Lung microvascular endothelial cell (primary cell): ENCODE measurements around the gene MAT2A. TPM values are rescaled to one million over a fixed set of nuclear protein-coding genes. Genes with fewer than 3 reads are reported as not detected.
"Not testable (repeated sequence)": the region's sequence is repeated elsewhere in the genome, so short reads cannot be mapped to it uniquely, and the experiment has no call there.

Source experiments
- DNase-seq, 2 donors: peaks; one replicate each; pipeline versions ENCODE4 v3.0.0 to v3.0.0-alpha.2; 2010; ENCODE audit warnings: low read depth in 2 of 2
- total RNA-seq: library from RNA; depleted of rRNA; stranded (reverse); fragments of >200 nt; gene quantifications from 2 replicates; pipeline ENCODE4 v1.2.1, GENCODE V29; 2014

Gene MAT2A
- total RNA-seq, 1 donor from 2014 or later, result 108 TPM

DNA sequence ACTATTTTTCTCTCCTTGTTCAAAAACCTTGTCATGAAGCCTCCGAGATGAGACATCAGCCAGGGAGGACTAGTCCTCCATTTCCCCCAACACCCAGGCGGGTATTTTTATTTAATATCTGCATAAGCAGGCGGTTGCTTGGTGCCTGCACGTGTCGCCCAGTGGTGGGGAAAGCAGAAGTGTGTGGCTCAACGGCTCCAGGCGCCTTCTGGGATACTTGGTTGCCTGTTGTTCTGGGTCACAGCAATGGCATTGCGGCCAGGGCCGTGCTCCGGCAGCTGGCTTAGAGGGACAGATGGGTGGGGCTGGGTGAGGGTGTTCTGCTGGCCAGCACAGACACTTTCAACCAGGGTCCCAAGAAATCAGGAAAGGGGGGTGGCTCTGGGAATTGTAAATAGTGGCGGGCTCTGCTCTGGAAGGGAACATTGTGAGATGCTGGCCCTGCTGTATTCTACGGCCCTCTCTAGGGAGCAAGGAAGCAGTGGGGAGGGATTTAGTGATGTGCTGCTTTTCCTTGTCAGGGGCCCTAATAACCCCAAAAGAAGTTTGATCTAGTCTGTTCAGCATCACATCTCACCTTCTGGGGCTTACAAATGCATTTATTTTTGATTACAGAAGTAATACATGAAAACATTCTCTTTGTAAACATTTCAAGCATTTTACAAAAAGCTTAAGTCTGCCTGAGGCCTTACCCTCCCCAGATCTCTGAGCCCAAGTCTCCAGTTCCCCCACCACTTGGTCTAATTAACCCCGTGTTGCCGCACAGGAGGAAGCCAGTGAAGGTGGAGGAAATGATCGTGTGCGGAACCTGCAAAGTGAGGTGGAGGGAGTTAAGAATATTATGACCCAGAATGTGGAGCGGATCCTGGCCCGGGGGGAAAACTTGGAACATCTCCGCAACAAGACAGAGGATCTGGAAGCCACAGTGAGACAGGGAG is 39.5 kb downstream of the MAT2A start:
- DNase-seq, result no peak

- no peak for DNase-seq
These were observed 40.4 kb downstream of the MAT2A start for GRCh38 chr2:85579266-85579935.

GRCh38 chr2:85580206-85580605 is 41.2 kb downstream of the MAT2A start:
- no peak for DNase-seq

DNA sequence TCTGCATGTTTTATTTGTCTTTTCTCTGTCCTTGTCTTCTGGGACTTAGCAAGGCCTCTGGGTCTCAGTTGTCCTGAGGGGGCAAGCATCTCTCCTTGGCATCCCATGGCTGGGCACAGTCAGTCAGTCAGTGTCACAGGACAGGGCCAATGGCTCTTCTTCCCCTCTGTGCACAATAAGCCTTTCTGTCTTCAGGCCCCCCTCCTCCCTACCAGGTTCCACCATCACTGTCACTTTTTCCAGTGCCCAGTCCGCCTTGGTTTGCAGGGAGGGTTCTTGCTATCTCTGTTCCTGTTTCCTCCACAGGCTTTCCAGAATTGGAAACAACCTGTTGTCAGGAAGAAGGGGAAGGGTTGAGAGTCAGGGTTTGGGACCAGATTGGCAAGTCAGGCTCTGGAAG is 43.5 kb downstream of the MAT2A start:
- no peak for DNase-seq

DNA sequence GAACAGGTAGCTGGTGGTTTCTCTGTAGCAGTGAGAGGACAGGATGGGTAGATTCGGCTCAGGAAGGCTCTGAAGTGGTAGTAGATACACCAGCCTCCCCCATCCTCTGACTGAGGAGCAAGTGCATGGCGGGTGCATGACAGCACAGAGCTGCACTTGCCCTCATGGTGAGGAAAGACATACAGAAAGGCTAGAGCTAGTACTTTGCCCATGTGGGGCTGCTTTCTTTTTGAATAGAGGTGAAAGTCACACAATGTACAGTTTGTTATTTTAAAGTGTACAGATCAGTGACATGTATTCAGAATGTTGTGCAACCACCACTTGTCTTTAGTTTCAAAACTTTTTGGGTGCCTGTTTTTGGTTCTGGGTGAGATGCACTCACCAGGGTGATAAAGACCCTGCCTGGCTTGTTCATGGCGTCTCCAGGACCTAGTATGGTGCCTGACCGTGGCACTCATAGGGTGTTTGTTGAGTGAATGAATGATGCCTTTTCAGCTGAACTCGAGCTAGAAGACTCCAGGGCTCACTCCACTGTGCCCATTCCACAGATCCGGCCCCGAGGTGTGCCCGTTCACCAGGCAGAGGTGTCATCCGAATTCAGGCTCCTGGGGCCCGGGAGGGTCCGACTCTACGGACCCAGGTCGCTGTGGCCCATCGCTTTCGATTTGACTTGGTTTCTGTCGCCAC is 44.8 kb downstream of the MAT2A start:
- DNase-seq, result no peak

GRCh38 chr2:85584354-85584856 is 45.4 kb downstream of the MAT2A start, which contains the start of gene VAMP5:
Gene VAMP5, plus strand, starts transcription at chr2:85584431. Its CDS starts 60 bp downstream, at chr2:85584491.
- DNase-seq, result peak; percentile 38 to 52

- DNase-seq, result peak; percentile 73 to 81
These were observed 46.2 kb downstream of the MAT2A start for GRCh38 chr2:85584857-85585780.

DNA sequence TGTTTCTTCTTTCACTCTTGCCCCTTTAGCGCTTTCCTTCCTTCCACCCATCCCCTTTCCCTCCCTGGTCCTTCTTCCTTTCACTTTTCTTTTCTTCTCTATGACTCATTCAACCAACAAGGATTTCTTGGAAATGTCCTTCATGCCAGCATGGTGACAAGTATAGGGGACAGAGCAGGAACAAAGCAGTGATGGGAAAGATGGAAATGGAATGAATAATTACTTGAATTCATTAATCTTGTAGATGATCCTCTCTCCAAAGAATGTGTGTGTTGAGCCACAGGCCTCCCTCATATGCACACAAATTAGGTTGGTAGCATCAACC is 46.8 kb downstream of the MAT2A start:
- peak in 1 of 2 donors; percentile 46 for DNase-seq

DNA sequence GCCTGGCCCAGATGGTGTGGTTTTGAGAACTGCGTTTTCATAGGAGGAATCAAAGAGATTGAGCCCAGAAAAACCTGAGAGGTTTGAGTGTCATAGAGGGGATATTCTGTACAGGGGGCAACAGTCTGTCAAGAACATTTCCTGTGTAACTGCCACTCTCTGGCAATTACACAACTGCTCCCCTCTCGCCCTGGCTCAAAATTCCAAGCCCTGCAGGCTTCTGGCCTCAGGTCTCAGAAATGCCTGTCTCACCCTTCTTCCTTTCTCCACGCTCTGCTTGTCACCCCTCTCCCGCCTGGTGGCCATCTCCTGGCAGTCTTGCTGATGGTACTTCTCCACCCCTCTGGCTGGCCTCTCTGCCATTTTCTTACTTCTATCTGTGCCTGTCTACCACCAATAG is 49.3 kb downstream of the MAT2A start:
- DNase-seq, result no peak

DNA sequence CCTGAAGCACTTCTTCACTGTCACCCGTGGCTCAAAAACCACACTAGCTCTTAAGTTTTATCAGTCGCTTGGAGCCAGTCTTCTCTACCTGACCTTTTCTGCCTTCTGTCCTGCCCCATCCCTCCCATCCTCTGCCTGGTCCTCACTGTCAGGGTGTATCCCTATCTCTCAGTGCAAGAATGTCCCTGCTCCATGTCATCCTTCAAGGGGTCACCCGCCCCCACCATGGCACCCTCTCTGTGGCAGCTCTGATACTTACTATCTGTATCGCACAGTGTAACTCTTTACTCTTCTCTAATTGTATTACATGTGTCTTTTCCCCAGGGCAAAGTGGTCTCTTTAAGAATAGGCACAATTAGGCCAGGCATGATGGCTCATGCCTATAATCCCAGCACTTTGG is 49.7 kb downstream of the MAT2A start:
- DNase-seq, result no peak

- DNase-seq, result no peak
These were observed 50.2 kb downstream of the MAT2A start for GRCh38 chr2:85589181-85589580.

DNA sequence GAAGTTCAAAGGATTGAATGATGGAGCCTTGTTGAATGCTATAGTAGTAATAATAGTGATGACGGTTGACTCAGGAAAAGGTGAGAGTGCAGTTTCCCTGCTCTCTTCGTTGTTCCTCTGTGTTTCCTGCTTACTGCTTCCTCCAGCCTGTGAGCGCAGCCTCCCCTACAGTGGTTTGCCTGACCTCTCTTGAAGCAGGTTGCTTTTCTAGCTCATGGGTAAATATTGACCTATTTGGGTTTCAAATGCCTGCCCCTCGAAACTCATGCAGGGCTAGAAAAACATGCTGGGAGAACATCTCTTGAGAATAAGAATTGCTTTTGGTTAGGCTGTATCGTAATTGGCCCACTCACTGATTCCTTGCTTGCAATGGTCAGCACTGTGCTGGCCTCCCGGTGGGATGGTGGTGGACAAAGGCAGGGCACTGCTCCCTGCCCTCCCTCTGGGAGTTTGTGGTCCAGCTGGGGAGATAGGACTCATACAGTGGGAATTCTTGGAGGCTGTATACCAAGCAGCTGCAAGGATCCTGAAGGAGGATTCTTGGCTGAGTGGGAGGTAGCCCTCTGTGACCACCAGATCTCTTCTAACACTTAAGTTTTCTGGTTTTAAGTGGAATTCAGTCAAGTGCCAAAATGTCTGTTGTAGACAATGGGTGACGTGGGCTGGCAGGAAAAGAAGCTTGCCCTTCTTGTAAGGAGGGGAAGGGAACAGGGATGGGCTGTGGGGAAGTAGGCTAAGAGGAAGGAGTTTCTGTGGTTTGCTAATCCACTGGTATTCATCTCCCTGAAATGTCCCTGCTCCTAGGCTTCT is 51.2 kb downstream of the MAT2A start:
- DNase-seq, result peak; percentile 88 to 90

- DNase-seq, result no peak
These were observed 52.0 kb downstream of the MAT2A start for GRCh38 chr2:85590950-85591349.

GRCh38 chr2:85591563-85591962 is 52.6 kb downstream of the MAT2A start:
- peak; percentile 41 to 73 for DNase-seq

DNA sequence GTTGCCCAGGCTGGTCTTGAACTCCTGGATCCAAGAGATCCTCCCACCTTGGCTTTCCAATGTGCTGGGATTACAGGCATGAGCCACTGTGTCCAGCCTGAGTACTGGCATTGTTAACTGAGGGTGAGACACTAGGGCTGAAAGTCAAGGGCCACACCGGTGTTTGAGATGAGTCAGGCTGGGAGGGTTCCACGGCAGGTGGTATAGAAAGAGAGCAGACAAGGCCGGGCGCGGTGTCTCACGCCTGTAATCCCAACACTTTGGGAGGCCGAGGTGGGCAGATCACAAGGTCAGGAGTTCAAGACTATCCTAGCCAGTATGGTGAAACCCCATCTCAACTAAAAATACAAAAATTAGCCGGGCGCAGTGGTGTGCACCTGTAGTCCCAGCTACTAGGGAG is 53.3 kb downstream of the MAT2A start:
- DNase-seq, result not testable (repeated sequence)

GRCh38 chr2:85593023-85593422 is 54.1 kb downstream of the MAT2A start:
- no peak for DNase-seq
